ENCODE results near the gene FHL2. TPM values are rescaled to one million over a fixed set of nuclear protein-coding genes. Genes with fewer than 3 reads are reported as not detected.

FHL2 gene
- total and polyA plus RNA-seq, 2 of the 13 experiments (the other 11 are each of a cell fraction or from before 2014, with no cell fraction given), result 1.9 to 74.8 TPM

GRCh38 chr2:105329561-105330495, 69.0 kb downstream of the FHL2 start, which contains the start of gene TGFBRAP1 (continued):
- TF ChIP-seq CCDC6 (CRISPR knock-in tag; IDR thresholded peaks at IDR 0.05) (peak; percentile 73; the same call in 1 of the 2 replicates), ZSCAN9 (CRISPR knock-in tag; IDR thresholded peaks at IDR 0.05; ENCODE audit: borderline replicate concordance) (peak; percentile 17), STAT5B (CRISPR knock-in tag; IDR thresholded peaks at IDR 0.05) (no peak), ZNF430 (CRISPR knock-in tag; IDR thresholded peaks at IDR 0.05) (0 out of 2 replicates have a peak, but pooled peaks have one; percentile 40), CBX1 (IDR thresholded peaks at IDR 0.05; ENCODE audit: low read depth) (no peak), HMGXB4 (CRISPR knock-in tag; IDR thresholded peaks at IDR 0.05; ENCODE audit: borderline replicate concordance in 1 of 2, low read depth in 1 of 2) (peak; percentile 68 to 78), KDM3A (CRISPR knock-in tag; IDR thresholded peaks at IDR 0.05; ENCODE audit: low read depth) (no peak), NFYC (CRISPR knock-in tag; IDR thresholded peaks at IDR 0.05) (no peak), ZNF180 (CRISPR knock-in tag; IDR thresholded peaks at IDR 0.05; ENCODE audit: borderline replicate concordance, low read depth) (no peak), ZNF552 (CRISPR knock-in tag; IDR thresholded peaks at IDR 0.05; ENCODE audit: borderline replicate concordance) (no peak), SNRNP70 (IDR thresholded peaks at IDR 0.05; ENCODE audit: low read depth, low read length) (no peak), TBX3 (IDR thresholded peaks at IDR 0.05; ENCODE audit: borderline replicate concordance) (peak; percentile 45; the same call in 1 of the 2 replicates), FOXC1 (CRISPR knock-in tag; IDR thresholded peaks at IDR 0.05; ENCODE audit: borderline replicate concordance) (peak; percentile 95), FOXA3 (CRISPR knock-in tag; IDR thresholded peaks at IDR 0.05) (no peak), ZNF382 (CRISPR knock-in tag; IDR thresholded peaks at IDR 0.05; ENCODE audit: borderline replicate concordance) (no peak), NBN (conservative IDR thresholded peaks at IDR 0.05) (no peak), ZBTB20 (CRISPR knock-in tag; IDR thresholded peaks at IDR 0.05; ENCODE audit: borderline replicate concordance, low read depth) (no peak), ZNF253 (CRISPR knock-in tag; IDR thresholded peaks at IDR 0.05; ENCODE audit: borderline replicate concordance) (no peak; the same call in 1 of the 2 replicates), MEIS1 (CRISPR knock-in tag; IDR thresholded peaks at IDR 0.05; ENCODE audit: borderline replicate concordance) (no peak), ZMAT3 (CRISPR knock-in tag; conservative IDR thresholded peaks at IDR 0.05) (0 out of 2 replicates have a peak, but pooled peaks have one; percentile 29)
- TF ChIP-seq, protein P1, sequence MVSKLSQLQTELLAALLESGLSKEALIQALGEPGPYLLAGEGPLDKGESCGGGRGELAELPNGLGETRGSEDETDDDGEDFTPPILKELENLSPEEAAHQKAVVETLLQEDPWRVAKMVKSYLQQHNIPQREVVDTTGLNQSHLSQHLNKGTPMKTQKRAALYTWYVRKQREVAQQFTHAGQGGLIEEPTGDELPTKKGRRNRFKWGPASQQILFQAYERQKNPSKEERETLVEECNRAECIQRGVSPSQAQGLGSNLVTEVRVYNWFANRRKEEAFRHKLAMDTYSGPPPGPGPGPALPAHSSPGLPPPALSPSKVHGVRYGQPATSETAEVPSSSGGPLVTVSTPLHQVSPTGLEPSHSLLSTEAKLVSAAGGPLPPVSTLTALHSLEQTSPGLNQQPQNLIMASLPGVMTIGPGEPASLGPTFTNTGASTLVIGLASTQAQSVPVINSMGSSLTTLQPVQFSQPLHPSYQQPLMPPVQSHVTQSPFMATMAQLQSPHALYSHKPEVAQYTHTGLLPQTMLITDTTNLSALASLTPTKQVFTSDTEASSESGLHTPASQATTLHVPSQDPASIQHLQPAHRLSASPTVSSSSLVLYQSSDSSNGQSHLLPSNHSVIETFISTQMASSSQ (IDR thresholded peaks at IDR 0.05; ENCODE audit: low read depth), result no peak
- TF ChIP-seq, protein P1 (CRISPR knock-in tag; IDR thresholded peaks at IDR 0.05; ENCODE audit: borderline replicate concordance), result no peak; the same call in 1 of the 2 replicates
- TF ChIP-seq, protein P2, sequence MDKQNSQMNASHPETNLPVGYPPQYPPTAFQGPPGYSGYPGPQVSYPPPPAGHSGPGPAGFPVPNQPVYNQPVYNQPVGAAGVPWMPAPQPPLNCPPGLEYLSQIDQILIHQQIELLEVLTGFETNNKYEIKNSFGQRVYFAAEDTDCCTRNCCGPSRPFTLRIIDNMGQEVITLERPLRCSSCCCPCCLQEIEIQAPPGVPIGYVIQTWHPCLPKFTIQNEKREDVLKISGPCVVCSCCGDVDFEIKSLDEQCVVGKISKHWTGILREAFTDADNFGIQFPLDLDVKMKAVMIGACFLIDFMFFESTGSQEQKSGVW (CRISPR knock-in tag; IDR thresholded peaks at IDR 0.05; ENCODE audit: borderline replicate concordance), result no peak

Measured in HepG2 (cell line).